HPDE6-E6E7 (cell line): ENCODE results near the gene LRCH2.
"Not testable (repeated sequence)": the region's sequence is repeated elsewhere in the genome, so short reads cannot be mapped to it uniquely, and the experiment has no call there.

Experiments used
- DNase-seq: peaks from one replicate; pipeline ENCODE4 v3.0.0; 2011; ENCODE audit warnings: missing footprints; ENCODE audit errors: extremely low spot score

LRCH2 gene, protein sequence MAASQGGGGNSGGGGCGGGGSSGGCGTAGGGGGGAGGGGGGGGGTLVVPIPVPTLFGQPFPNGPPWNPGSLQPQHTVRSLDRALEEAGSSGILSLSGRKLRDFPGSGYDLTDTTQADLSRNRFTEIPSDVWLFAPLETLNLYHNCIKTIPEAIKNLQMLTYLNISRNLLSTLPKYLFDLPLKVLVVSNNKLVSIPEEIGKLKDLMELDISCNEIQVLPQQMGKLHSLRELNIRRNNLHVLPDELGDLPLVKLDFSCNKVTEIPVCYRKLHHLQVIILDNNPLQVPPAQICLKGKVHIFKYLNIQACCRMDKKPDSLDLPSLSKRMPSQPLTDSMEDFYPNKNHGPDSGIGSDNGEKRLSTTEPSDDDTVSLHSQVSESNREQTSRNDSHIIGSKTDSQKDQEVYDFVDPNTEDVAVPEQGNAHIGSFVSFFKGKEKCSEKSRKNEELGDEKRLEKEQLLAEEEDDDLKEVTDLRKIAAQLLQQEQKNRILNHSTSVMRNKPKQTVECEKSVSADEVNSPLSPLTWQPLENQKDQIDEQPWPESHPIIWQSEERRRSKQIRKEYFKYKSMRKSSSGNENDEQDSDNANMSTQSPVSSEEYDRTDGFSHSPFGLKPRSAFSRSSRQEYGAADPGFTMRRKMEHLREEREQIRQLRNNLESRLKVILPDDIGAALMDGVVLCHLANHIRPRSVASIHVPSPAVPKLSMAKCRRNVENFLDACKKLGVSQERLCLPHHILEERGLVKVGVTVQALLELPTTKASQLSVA

DNA sequence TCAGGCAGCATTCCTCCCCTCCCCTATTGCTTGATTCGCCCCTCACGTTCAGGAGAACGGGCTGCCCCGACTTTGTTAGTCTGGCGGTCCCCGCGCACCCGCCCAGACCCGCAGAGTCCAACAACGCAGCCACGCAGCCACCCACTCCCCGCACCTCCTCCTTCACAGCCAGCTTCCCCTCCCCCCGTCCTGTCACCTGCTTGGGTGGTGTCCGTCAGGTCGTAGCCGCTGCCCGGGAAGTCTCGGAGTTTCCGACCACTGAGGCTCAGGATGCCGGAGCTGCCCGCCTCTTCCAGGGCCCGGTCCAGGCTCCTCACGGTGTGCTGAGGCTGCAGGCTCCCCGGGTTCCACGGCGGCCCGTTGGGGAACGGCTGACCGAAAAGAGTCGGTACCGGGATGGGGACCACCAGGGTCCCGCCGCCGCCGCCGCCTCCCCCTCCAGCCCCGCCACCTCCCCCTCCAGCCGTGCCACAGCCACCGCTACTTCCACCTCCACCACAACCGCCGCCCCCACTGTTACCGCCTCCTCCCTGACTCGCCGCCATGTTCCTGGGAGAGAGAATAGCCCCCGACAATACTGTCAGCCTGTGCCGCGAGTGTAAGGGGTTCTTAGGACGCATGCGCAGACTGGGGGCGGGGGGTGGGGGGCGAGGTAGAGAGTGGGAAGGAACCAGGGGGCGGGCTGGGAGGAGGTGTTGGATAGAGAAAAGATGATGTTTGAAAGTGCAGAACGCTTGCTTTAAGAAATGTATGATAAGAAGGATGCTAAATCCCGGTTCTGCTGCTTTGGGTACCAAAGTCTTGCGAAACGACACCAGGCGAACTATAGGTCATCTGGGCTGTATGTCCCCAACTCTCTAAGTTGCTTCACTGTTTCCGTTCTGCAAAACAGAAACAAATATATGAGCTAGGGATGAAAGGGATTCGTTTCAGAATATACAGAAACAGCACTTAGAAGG lies at the start of gene LRCH2:
TSS of gene LRCH2 (minus strand) at position 600 of the 959 bp plus-strand sequence. CDS start at position 545, 55 bp downstream.
- DNase-seq = no peak

DNA sequence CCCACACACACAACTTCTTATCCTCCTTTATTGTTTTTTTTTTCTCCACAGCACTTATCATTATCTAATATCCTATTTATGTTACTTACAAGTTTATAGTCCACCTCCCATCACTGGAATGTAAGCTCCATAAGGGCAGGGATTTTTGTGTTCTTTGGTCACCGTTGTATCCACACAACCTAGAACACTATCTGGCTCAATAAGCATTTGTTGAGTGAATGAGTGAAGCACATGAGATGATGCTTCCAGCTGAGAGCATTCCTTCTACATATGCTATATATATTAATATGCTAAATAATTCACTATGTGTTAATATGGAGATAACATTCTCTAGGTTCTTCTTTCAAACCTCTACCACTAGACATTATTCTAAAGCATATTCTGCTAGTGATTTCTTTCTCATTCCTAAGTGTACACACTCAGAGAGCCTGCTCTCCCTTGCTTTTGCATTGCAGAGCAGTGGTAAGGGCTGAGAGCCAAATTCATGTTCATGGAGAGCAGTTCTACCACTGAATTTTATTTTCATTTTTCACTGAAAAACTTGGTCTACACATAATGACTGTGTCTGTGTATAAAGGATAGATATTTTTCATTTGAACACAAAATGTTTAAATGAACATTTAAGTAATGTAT lies 35.3 kb upstream of the LRCH2 start:
- DNase-seq = no peak

DNA sequence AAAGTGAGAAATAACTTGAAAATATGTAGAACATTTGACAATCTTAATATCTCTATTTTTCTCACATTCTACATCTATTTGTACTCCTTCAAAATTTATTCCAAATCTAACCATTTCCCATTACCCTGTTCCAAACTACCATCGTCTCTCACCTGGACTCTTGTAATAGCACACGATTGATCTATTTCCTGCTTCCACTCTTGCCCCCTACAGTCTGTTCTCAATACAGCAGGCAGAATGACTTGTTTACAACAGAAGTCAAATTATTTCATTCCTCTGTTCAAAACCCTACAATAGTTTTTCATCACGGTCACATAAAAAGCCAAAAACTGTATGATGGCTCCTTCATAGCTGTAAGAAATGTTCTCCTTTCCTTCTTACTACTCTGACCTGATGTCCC lies 34.5 kb upstream of the LRCH2 start:
- DNase-seq = no peak

DNA sequence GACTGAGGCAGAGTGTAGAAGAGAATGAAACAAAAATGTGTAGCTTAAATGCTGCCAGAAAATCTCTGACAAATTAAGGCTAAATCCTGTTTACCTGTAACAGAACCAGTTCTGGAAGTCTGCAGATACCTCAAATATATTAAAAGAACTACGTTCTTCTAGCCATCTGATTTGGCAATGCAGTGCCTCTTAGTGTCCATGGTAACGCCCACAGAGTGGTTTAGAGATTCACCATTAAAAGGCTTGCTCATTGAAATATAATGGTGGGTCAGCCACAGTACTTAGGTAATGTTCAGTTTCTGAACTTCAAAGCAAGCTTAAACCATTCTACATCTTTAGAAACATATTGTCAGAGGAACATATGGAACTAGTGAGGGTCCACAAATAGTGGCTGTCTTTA lies 32.4 kb upstream of the LRCH2 start:
- DNase-seq = no peak

DNA sequence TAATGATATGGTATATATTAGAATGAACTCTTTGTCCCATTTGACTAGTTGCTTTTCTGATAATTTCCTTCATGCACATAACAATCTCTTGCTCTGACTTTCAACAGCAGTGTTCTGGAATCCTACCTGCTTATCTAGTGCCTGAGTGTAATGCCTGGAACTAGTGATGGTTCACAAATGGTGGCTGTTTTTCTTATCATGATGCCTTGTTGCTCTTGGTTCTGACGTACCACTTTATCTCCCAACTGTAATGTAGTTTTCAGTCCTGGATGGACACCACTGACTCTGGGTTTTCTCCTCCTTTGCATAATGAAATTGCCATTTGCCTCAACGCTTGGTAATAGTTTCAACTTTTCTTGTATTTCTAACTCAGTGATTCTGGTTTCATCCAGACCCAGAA lies 30.1 kb upstream of the LRCH2 start:
- no peak for DNase-seq

DNA sequence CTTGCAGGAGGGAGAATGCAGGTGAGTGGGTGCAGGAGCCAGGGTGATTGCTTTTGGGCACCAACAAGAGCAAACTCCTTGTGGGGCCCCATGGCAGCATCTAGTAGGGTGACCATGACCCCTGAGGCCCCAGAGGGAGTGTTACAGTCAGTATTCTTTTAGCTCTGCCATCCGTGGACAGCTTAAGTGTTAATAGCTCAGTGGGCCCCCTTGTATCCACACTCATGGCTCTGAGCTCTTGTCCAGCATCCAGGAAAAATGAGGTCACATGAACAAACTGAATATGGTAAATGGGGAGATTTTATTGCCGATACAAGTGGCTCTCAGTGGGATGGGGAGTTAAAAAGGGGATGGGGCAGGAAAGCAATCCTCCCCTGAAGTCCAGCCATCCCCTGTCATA lies 27.3 kb upstream of the LRCH2 start:
- no peak for DNase-seq

DNA sequence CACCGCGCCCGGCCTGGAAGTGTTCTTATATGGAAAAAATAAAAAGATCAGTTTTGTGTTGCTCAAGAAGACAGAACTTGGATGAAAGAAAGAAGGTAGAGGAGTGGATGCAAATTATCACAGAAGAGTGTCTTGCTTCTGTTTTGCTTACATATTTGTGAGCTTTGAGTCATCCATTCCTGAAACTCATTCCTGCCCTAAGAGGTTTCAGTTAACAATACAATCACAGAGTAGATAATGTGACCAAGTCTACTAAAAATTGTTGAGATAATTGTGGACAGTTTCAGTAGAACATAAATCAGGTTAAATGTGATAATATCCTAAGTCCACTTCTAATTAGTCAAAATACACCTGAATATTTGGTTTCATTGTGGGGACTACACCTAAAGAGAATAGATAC lies 26.4 kb upstream of the LRCH2 start:
- no peak for DNase-seq

DNA sequence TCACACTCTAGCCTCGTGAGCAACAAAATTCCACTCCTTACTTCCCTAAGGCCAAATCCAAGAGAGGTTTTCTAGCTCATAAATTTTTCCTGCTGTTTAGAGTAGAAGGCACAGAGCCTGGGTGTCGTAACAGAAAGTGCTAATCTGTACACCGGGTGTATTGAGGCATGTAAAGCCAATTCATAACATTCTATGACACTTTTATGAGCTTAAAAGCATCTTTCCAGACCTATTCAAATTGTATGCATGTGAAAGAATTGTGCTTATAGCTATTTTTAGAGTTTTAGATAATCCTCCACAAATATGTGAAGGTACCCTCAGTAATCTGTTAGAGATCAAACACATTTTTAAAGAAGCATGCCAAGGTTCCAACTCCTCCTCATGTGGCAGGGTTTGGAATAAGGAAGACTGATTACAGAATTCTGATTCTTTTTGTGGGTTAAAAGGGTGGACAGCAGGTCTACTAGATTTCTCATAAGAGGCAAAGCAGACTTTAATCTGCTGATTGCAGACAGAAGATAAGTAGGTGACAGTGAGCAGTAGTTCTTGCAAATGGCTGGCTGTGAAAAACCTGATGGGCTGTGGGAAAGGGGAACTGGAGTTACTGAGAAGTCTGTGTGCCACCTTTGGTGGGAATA lies 25.5 kb upstream of the LRCH2 start:
- no peak for DNase-seq

DNA sequence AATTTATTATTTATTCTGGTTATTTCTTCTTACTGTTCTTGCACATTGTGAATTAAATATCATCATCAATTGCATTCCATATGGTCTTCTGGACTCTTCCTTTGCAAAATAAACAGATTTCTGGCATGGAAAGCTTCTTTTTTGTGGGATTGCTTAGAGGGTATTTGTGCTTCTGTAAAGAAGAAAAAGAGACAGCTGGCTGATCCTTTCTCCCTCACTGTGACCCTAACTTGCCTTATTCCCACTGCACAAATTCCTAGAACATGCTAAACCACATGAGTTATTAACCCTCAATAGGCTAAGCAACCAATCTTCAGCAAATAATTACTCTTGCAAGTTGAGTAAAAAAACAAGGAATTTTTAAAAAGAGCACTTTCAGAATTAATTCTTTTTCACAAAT lies 23.8 kb upstream of the LRCH2 start:
- no peak for DNase-seq

DNA sequence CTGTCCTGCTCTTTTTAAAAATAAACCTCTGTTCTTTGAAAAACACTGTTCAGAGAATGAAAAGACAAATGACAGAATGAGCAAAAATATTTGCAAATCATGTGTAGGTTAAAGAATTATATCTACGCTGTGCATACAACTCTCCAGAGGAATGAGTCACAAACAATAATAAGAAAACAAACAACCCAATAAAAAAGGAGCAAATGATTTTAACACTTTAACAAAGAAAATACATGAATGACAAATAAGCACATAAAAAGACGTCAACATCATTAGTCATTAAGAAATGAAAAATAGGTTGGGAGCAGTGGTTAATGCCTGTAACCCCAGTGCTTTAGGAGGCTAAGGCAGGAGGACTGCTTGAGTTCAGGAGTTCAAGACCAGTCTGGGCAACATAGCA lies 21.1 kb upstream of the LRCH2 start:
- DNase-seq = no peak

DNA sequence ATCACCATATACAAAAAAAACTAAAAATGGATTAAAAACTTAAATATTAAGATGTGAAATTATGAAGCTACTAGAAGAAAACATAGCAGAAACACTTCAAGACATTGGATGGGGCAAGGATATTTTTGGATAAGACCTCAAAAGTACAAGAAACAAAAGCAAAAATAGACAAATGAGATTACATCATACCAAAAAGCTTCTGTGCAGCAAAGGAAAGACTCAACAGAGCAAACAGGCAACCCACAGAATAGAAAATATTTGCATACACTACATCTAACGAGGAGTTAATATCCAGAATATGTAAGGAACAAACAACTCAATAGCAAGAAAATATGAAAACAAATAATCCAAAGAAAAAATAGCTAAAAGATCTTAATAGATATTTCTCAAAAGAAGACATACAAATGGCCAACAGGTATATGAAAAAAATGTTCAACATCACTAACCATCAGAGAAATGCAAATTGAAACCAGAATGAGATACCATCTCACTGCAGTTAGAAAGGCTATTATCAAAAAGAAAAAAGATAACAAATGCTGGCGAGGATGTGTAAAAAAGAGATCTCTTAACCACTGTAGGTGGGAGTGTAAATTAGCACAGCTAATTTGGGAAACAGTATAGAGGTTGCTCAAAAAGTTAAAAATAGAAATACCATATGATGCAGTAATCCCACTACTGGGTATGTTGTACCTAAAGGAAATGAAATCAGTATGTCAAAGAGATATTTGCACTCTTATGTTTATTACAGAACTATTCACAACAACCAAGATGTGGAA lies 17.8 kb upstream of the LRCH2 start:
- no peak for DNase-seq

DNA sequence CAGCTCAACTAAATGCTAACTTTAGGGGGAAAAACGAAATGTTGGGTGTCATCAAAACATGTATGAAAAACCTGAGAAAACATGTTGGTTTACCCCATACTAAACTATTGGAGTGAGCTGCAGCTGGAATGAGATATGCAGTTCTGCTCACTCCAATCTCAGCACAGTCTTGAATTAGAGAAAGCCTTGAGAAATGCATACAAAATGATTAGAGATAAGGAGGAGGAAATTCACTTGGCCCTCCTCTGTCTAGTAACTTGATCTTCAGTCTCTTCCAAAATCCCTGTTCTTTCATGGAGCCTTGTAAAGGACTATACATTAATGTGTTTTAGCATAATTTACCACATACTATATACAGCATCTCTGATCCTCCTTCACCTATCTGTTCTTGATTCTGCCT lies 3.2 kb upstream of the LRCH2 start:
- no peak for DNase-seq

DNA sequence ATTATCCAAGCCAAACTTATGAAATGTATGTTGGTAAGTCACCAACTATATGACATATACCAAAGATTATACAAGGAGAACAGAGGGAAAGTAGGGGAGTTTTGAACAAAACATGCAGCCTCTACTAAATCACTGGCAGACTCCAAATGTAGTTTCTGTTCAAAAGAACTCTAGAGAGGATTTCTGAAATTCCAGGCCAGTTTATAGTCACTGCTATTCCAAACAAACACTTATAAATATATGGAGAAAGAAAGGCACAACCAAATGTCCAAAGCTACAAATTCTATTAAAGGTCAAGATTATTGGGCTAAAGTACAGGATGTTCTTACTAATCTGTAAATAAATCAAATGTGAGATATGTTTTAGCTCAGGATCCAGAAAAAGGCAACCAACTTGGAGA lies 2.7 kb upstream of the LRCH2 start:
- no peak for DNase-seq

DNA sequence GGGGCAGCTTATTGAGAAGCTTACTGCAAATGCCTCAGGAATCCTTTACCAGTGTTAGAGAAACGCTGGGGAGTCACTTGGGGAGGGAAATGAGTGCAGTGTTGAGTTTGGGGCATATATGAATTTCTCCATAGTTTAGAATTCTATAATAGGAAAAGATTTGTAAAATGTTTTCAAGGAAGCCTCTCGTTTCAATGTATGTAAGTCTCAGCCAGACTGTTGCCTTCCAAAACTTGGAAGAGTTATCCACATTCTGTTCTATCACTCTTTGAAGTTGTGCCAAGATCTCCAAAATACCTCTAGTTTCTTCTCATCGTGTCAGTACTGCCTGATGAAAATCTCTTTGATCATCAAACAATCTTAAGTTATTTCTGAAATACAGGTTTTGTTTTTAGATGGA lies 565 bp upstream of the LRCH2 start:
- DNase-seq = no peak

DNA sequence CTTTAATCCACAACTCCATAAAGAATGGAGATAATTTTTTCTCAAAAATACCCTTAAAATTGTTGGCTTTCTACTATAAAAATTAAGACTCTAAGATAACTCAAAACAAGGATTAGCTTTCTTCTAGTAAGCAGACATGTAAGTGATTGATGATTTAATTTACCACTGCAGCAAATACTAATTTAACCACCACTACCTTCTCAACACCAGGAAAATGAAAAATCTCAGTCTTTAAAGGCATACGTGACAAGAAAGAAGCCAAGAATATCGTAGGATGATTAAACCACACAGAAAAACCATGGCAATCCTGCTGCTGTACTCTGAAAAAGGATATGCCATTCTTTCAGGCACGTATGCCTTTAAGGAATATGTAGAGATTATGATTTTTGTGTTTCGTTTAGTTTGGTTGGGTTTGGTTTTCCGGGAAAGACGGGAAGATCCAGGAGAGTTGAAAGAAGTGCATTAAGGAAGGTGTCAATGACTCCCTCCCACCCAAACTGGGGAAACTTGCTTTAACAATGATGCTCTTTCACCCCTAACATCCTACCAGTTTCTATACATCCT lies 881 bp downstream of the LRCH2 start:
- no peak for DNase-seq

DNA sequence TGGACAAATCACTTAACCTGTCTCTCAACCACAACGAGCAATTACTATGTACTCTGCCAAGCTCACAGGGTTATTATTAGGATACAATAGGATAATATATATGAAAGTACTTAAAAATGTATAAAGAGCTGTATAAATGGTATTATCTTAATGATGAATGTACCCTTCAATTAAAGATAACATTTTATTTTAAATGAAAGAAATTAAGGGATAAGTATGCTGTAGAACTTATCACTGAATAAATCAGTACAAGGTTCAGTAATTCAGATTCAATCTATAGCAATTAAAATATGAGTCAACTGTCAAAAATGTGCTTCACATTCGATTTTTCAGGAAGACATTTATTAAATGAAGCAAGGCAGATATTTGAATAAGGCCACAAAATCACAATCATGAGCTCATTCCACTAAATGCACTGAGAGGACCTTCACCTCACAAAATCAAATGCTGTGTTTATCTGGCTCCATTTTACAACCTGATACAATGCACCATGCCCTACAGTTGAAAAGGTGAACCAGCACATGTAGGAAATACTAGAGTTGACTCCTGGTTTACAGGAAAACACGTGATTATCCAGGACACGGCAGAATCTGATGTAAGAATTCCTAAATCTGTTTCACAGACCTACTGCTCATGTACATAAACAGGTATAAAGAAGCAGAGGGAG lies 4.4 kb downstream of the LRCH2 start:
- no peak for DNase-seq

DNA sequence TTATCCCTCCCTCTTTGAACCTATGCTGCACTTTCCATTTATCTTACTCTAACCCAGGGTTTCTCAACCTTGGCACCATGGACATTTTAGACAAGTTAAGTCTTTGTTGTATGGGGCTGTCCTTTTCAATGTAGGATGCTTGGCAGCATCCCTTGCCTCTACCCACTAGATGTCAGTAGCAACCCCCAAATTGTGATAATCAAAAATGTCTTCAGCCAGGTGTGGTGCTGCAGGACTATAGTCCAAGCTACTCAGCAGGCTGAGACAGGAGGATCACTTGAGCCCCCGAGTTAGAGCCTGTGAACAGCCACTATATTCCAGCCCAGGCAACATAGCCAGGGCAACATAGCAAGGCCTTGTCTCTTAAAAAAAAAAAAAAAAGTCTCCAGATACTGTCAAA lies 7.0 kb downstream of the LRCH2 start:
- no peak for DNase-seq

DNA sequence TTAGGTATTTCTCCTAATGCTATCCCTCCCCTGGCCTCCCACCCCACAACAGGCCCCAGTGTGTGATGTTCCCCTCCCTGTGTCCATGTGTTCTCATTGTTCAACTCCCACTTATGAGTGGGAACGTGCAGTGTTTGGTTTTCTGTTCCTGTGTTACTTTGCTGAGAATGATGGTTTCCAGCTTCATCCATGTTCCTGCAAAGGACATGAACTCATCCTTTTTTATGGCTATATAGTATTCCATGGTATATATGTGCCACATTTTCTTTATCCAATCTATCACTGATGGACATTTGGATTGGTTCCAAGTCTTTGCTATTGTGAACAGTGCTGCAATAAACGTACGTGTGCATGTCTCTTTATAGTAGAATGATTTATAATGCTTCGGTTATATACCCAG lies 16.6 kb downstream of the LRCH2 start:
- DNase-seq = not testable (repeated sequence)

DNA sequence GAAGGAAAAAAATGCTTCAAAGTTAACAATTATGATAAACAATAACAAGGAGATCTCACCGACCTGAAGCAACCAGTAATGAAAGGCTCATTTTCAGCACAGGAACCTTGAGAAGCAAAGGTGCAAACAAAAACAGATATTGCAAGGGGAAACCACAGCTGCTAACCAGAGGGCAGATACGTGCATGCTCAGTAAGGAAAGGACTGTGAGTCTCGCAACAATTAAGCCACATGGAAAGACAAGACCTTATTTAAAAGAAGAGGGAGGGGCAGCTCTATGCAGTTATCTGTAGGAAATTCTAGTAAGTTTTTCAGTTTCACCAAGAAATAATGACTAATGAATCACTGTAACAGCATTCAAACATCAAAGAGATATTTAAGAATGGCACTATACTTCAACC lies 19.3 kb downstream of the LRCH2 start:
- DNase-seq = no peak
